BJ (cell line): ENCODE measurements around the gene ATP8B3. TPM values are rescaled to one million over a fixed set of nuclear protein-coding genes. Genes with fewer than 3 reads are reported as not detected.

Experiments used
- CTCF ChIA-PET: fragments of 350-600 bp; formaldehyde crosslinking; extraction: SDS; loops from one replicate; lab custom pipeline; 2021; ENCODE audit warnings: antibody characterized with exemption, inconsistent platforms; lab: Yijun Ruan, JAX
- POLR2A ChIA-PET: fragments of 300-600 bp; sonication (Branson Sonifier 250); formaldehyde crosslinking; extraction: SDS; loops from one replicate; lab custom pipeline; 2021; ENCODE audit warnings: antibody characterized with exemption; lab: Charles Lee
- DNase-seq: peaks from one replicate; pipeline ENCODE4 v3.0.0-alpha.2; 2011; ENCODE audit warnings: low read depth
- H3K27me3 ChIP-seq: 2 replicates; pipeline ENCODE4 v1.6.0; 2011; ENCODE audit warnings: low read length; ENCODE audit not compliant: control insufficient read depth, insufficient read depth
- H3K36me3 ChIP-seq: 2 replicates; pipeline ENCODE4 v1.5.1; 2011; ENCODE audit warnings: low read length; ENCODE audit not compliant: control insufficient read depth, insufficient read depth
- H3K4me3 ChIP-seq: 2 replicates; pipeline ENCODE4 v1.5.1; 2011; ENCODE audit warnings: low read depth, mild to moderate bottlenecking, control low read depth, low read length
- polyA plus RNA-seq: library from polyadenylated mRNA; depleted of rRNA; stranded (reverse); fragments of >200 nt; gene quantifications from 2 replicates; pipeline ENCODE4 v1.2.3, GENCODE V29; 2011
- TF ChIP-seq, protein P1 (sequence below): IDR thresholded peaks from 2 replicates; pipeline ENCODE4 v1.5.1; 2011; ENCODE audit warnings: low read depth, mild to moderate bottlenecking, control low read depth, inconsistent platforms, low read length, moderate library complexity; ENCODE audit not compliant: insufficient read depth

ATP8B3 gene
- polyA plus RNA-seq, 1 experiment, result 4.6 TPM

DNA sequence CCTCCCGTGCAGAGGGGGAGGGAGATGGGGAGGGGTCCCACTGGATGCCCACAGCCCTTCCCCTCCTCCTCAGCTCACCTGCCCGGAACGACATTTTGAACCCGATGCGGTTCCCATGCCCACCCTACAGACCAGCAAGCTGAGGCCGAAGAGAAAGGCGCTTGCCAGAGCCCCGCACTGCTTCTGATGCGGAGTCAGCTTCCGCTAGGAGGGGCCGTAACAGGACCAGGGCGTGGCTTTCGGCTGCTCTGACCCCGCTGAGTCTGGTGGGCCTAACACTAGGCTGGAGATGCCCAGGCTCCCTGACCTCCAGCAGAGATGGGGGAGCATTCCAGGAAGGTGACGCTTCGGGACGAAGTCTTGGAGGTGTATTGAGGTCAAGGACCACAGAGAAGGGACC lies 52.1 kb downstream of the ATP8B3 start:
- Histone ChIP-seq H3K4me3 (no peak overlapping the region), H3K36me3 (no peaks in the 10 kb centered on the region), H3K27me3 (peaks cover 71% of the 10 kb centered on the region)
- POLR2A ChIA-PET, result no interaction called here
- TF ChIP-seq, protein P1, sequence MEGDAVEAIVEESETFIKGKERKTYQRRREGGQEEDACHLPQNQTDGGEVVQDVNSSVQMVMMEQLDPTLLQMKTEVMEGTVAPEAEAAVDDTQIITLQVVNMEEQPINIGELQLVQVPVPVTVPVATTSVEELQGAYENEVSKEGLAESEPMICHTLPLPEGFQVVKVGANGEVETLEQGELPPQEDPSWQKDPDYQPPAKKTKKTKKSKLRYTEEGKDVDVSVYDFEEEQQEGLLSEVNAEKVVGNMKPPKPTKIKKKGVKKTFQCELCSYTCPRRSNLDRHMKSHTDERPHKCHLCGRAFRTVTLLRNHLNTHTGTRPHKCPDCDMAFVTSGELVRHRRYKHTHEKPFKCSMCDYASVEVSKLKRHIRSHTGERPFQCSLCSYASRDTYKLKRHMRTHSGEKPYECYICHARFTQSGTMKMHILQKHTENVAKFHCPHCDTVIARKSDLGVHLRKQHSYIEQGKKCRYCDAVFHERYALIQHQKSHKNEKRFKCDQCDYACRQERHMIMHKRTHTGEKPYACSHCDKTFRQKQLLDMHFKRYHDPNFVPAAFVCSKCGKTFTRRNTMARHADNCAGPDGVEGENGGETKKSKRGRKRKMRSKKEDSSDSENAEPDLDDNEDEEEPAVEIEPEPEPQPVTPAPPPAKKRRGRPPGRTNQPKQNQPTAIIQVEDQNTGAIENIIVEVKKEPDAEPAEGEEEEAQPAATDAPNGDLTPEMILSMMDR, result no peak
- CTCF ChIA-PET, result interaction anchor here (0.8 to 1.7 kb wide), 3 partner anchors 66 to 88 kb away, joined by 3 to 4 read pairs (median 4); no protein-coding TSS in a partner anchor
- DNase-seq, result no peak

DNA sequence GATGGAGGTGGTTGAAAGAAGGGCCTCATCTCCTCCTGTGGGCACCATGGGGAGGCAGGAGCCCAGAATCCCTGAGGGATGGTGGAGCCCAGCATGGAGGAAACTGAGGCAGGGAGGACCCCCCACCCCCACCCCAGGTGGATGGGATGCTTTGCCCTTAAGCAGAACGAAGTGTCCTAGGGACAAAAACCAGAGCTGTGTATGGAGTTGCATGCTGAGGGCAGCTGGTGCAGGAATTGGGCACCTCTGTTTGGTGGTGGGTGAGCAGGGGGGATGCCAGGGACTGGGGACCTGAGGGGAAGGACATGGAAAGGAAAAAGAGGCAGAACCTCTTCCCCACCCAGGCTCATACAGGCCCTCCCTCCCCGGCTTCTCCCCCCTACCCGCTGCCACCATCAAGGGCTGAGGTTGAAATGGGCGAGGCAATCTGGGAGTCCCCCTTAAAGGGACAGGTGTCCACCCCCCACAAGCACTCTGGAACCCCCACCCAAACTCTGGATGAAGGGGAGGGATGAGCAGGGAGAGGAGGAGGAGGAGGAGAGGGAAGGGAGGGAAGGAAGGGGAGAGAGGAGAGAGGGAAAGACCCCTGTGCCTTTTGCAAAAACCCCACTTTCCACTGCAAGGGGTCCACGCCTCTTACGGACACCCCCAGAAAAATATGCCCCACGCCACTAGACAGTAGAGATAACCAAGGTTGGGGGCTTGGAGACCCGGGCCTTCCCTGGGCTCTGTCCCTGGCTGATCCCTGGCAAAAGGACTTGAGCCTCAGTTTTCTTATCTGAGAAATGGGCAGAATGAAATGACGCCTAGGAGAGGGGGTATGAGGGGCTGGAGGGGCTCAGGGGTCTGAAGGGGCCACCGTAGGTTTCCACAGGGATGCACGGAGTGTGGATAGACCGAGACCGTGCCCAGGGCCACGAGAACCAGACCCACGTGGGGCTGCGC lies 52.8 kb downstream of the ATP8B3 start:
- POLR2A ChIA-PET, result no interaction called here
- H3K27me3 ChIP-seq, result peaks cover 67% of the 10 kb centered on the region
- no peak overlapping the region for H3K4me3 ChIP-seq
- CTCF ChIA-PET, result interaction anchor here (1.7 kb wide), 1 partner anchor 87 kb away, joined by 4 read pairs; no protein-coding TSS in a partner anchor
- DNase-seq, result no peak
- TF ChIP-seq, protein P1, result no peak
- no peaks in the 10 kb centered on the region for H3K36me3 ChIP-seq

DNA sequence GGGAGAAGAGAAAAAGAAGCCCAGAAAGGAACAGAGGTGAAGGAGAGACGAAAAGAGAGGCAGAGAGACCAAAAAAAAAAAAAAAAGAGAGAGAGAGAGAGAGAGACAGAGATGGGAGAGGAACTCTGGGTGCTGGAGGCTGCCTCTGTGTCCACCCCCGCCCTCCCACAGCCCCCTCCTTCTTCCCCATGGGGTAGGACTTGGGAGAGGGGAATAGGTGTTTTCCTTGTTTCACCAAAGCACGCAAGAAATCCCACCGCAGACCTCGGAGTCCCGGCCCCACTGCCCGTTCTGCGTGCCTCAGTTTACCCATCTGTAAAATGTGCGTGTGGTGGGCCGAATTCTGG lies 53.9 kb downstream of the ATP8B3 start:
- Histone ChIP-seq H3K36me3 (no peaks in the 10 kb centered on the region), H3K4me3 (no peak overlapping the region), H3K27me3 (peaks cover 63% of the 10 kb centered on the region)
- no peak for DNase-seq
- ChIA-PET POLR2A (no interaction called here), CTCF (interaction anchor here (1.7 kb wide), 1 partner anchor 86 kb away, joined by 4 read pairs; no protein-coding TSS in a partner anchor)
- TF ChIP-seq, protein P1, result no peak

DNA sequence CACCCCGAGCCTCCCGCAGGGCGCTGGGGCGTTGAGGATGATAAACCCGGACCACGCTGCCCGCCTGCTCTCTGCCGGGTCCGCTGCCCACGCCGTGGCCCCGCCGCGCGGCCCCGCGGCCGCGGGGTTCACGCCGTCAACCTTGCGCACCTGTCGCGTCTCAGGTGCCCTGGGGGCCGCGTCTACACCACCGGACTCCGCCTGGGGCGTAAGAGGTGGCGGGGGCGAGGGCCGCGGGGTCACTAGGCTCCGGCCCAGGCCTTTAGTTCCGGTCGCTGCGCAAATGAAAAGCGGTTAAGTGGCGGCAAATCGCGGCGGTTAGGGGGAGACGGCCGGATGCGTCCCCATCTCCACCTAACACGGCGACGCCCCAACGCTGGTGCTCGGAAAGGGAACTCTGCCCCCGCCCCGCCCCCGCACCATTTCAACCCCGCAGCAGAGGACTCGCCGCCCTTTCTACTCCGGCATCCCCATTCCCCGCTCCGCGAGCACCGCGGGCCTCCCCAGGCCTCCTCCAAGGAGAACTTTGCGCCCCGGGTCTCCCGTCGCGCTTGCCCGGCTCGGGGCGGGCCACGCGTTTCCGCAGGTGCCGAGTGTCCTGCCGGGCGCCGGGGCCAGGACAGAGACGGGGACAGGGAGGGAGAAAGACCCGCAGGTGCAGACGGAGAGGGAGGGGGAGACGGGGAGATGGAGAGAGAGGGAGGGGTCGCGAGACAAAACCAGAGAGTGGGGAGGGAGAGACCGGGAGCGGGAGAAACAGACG lies 54.4 kb downstream of the ATP8B3 start:
- no peak for DNase-seq
- ChIA-PET POLR2A (no interaction called here), CTCF (interaction anchor here (0.5 kb wide), 1 partner anchor 116 kb away, joined by 3 read pairs; no protein-coding TSS in a partner anchor)
- Histone ChIP-seq H3K27me3 (peaks cover 63% of the 10 kb centered on the region), H3K4me3 (no peak overlapping the region), H3K36me3 (no peaks in the 10 kb centered on the region)
- TF ChIP-seq, protein P1, result no peak
